GM18502 (cell line): ENCODE measurements around the gene MAZ.

Experiments used
- ATAC-seq: cut with Tn5 transposase; IDR thresholded peaks from one replicate; pipeline ENCODE4 v1.9.1; 2021; ENCODE audit warnings: mild to moderate bottlenecking; ENCODE audit not compliant: unreplicated experiment, poor library complexity

The MAZ gene

DNA sequence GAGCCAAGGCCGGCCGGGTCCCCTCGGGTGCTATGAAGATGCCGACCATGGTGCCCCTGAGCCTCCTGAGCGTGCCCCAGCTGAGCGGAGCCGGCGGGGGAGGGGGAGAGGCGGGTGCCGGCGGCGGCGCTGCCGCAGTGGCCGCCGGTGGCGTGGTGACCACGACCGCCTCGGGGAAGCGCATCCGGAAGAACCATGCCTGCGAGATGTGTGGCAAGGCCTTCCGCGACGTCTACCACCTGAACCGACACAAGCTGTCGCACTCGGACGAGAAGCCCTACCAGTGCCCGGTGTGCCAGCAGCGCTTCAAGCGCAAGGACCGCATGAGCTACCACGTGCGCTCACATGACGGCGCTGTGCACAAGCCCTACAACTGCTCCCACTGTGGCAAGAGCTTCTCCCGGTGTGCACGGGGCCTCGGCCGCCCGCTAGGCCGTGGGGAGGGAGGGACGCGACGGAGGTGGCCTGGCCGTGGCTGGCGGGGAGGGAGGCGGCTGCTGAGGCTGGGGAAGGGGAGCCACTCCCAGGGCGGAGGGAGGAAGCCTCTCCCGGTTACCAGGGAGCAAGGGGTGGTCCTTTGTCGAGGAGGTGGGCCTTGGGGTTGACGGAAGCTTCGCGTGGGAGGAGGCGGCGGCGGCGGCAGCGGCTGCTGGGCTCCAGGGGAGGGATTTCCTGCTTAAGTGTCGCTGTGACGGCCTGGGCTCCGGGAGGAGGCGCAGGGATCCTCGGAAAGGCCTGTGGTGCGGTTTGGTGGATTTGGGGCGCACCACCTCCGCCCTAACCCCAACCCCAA is 1.3 kb downstream of the MAZ start:
- ATAC-seq = peak; percentile 31

DNA sequence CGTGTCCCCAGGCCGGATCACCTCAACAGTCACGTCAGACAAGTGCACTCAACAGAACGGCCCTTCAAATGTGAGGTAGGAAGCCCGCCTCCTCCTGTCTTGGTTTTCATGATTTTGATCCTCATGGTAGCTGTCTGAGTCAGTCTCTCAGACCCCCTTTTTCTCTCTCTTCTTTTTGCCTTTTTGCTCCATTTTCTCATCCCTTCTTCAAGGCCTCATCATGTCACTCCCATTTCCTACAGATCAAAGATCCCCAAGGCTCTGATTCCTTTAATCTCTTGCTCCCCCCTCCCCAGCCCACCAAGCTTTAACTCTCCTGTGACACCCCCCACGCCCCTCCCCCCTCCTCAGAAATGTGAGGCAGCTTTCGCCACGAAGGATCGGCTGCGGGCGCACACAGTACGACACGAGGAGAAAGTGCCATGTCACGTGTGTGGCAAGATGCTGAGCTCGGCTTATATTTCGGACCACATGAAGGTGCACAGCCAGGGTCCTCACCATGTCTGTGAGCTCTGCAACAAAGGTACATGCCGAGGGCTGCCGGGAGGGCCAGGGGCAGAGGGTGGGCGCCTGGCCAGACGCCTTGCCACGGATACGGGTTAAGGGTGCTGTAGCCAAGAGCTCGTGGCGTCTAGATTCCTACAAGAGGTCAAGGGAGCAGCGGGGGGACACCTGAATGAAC is 2.0 kb downstream of the MAZ start:
- ATAC-seq = no peak

GRCh38 chr16:29809031-29809747 is 2.9 kb downstream of the MAZ start:
- no peak for ATAC-seq

DNA sequence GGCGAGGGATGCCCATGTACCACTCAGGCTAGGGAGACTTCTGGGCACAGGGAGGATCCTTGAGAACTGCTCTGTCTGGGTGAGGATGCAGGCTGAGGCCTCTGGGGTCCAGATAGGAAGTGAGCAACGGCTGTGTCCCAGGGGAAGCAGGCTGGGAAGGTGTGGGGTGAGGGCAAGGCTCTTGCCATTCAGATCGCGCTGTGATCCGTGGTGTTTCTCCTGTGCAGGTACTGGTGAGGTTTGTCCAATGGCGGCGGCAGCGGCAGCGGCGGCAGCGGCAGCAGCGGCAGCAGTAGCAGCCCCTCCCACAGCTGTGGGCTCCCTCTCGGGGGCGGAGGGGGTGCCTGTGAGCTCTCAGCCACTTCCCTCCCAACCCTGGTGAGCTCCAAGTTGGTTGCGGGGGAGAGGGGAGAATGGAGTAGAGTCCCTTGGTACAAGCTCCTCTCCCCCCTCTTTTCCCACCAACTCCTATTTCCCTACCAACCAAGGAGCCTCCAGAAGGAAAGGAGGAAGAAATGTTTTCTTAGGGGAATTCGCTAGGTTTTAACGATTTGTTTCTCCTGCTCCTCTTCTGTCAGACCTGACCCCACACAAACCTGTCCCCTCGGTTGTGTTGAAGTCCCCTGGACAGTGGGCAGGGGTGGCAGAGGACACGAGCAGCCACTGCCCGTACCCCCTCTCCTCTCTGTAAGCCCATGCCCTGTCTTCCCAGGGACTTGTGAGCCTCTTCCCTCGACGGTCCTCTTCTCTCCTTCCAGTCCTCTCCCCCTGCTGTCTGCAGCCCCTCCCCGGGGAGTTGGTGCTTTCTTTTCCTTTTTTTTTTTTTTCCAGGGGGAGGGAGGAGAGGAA is 3.7 kb downstream of the MAZ start:
- ATAC-seq = no peak

- ATAC-seq = no peak
These were observed 4.4 kb downstream of the MAZ start for GRCh38 chr16:29810699-29811169.

GRCh38 chr16:29811170-29811895 is 5.0 kb downstream of the MAZ start:
- ATAC-seq = peak; percentile 39

DNA sequence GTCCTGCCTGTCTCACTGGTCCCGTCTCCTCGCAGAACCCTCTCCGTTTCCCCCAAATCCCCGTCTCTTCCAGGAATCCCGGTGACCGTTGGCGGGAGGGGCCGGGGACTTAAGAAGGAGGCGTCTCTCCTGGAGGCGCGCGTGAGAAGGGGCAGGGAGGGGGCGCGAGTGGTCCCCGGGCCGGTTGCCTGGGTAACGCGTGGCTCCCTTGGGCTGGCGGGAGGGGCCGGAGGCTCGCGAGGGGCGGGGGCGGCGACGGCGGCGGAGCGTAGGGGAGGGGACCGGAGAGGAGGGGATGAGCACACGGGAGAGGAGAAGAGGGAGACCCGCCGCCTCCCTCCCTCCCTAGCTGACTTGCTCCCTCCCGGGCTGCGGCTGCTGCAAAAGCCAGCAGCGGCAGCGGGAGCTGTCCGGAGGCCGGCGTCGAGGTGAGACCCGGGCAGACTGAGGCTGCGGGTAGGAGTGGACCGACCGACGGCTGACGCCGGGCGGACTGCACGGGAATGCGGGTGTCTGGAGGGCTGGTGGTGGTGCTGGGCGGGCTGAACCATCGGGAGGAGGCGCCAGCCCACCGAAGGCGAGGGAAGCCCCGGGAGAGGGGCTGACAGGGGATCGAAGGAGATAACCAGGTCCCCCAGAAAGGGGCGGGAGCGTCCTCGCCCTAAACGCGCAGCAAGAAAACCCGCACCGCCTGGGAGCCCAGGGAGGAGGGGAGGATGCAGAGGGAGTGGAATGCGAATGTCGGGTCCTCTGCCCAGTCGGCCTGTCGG is 5.8 kb downstream of the MAZ start, which contains the start of gene PRRT2:
PRRT2 (plus strand) TSS at position 298 of the 770 bp plus-strand sequence. CDS start 862 bp downstream, outside the sequence.
- ATAC-seq = no peak

DNA sequence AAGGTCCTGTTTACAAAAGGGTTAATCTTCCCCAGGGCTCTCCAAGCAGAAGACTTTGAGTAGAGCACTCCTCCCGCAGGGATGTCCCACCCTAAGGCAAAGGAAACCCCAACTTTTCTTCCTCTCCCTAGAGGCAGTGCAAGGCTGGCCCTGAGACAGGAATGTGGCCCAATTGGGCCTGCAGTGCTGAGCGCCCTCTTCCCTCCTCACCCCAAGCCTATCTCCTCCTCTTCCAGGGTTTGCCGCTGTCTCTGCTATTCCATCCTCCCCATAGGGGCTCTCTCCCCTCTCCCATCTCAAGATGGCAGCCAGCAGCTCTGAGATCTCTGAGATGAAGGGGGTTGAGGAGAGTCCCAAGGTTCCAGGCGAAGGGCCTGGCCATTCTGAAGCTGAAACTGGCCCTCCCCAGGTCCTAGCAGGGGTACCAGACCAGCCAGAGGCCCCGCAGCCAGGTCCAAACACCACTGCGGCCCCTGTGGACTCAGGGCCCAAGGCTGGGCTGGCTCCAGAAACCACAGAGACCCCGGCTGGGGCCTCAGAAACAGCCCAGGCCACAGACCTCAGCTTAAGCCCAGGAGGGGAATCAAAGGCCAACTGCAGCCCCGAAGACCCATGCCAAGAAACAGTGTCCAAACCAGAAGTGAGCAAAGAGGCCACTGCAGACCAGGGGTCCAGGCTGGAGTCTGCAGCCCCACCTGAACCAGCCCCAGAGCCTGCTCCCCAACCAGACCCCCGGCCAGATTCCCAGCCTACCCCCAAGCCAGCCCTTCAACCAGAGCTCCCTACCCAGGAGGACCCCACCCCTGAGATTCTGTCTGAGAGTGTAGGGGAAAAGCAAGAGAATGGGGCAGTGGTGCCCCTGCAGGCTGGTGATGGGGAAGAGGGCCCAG is 6.7 kb downstream of the MAZ start:
- ATAC-seq = no peak

- ATAC-seq = no peak
These were observed 7.6 kb downstream of the MAZ start for GRCh38 chr16:29813644-29814562.

DNA sequence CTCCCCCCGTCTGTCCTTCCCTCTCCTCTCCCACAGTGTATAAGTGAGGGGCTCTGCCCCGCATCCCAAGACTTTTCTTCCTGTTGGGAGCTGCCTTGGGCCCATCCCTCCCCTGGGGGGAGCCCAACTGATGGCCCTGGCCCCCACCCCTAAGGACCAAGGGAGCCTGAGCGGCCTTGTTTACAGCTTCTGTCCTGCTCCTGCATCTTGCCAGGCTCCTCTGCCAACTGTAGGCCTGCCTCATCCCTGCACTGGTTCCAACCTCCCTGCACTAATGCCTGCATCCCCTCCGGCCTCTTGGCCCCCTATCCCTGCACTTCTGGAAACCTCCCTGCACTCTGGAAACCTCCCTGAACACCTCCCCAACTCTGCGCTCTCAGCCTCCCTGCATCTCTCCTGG is 8.3 kb downstream of the MAZ start:
- no peak for ATAC-seq

DNA sequence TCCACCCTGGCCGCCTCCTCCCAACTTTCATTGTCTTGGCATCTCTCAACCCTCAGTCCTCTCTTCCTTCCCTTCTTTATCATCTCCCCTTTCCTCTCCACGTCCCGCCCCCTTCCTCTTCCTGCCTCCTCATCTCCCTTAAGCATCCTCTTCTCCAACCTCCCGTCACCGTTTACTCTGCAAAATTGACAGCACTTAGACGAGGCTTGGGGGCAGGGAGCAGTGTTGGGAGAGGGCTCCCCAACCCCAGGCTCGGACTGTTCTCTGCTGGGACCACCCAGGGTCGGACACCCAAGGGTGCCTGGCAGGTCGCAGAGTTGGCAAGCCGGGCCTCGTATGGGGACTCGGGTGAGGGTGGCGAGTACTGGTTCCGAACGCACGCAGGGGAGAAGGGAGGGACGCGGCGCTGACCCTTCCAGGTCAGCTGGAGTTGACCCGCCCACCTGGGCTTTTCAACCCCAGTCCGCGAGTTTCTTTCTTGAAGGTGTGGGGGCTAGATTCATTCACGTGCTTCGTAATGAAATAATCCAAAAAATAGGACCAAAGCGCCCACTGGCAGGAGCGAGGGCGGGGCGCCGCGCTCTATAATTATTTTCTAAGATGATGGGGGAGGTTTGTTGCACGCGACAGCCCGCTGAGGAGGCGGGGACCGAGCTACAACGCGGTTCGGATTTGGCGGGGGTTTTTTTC is 8.8 kb downstream of the MAZ start:
- ATAC-seq = no peak

GRCh38 chr16:29815793-29816693 is 9.7 kb downstream of the MAZ start, which contains the start of gene PAGR1:
Gene PAGR1, plus strand, starts transcription at chr16:29816152. Its CDS starts 374 bp downstream, at chr16:29816526.
- peak; percentile 58 for ATAC-seq

DNA sequence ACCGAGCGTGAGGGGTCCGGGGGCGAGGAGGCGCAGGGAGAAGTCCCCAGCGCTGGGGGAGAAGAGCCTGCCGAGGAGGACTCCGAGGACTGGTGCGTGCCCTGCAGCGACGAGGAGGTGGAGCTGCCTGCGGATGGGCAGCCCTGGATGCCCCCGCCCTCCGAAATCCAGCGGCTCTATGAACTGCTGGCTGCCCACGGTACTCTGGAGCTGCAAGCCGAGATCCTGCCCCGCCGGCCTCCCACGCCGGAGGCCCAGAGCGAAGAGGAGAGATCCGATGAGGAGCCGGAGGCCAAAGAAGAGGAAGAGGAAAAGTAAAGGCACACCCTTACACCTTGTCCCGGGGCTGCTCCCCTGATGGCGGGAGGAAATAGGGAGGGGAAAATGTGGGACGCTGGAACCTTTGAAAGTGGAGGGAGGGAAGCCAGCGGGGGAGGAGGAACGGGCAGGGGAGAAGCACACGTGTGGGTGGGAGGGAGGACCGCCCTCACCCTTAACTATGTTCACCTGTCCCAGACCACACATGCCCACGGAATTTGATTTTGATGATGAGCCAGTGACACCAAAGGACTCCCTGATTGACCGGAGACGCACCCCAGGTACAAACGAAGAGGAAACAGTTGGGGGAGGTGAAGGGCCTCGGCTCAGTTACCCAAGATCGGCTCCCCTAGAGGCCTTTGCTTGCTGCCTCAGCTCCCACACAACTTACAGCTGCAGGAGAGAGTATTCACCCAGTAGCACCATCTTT is 10.5 kb downstream of the MAZ start:
- peak; percentile 13 for ATAC-seq

DNA sequence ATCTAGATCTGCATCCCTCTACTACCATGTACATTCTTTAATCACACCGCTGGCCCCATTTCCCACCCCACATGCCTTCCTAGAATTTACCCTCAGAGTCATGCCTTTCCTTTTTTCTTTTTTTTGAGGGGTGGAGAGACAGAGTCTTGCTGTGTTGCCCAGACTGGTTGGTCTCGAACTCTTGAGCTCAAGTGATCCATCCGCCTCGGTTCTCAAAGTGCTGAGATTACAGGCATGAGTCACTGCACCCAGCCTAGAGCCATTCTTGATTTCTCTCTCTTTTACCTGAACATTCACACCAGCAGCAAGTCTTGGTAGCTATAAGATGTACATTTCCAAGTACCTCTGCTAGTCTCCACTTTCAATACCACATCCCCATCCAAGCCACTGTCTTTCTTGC is 11.8 kb downstream of the MAZ start:
- no peak for ATAC-seq
